DMS114 treated with DMSO at 0.1 percent for 48 hours (cell line): ENCODE results near the gene ACTL8.

Experiments
- DNase-seq: peaks from one replicate; lab custom pipeline; 2025; ENCODE audit not compliant: unreplicated experiment; lab: John Stamatoyannopoulos, UW

Gene ACTL8

GRCh38 chr1:17839641-17840196, 84.6 kb downstream of the ACTL8 start:
- DNase-seq = no peak

GRCh38 chr1:17841944-17842343, 86.8 kb downstream of the ACTL8 start:
- DNase-seq = no peak

- no peak for DNase-seq
Observed at GRCh38 chr1:17842686-17843085, 87.6 kb downstream of the ACTL8 start.

- no peak for DNase-seq
Observed at GRCh38 chr1:17844185-17844826, 89.2 kb downstream of the ACTL8 start.

GRCh38 chr1:17845583-17845982, 90.5 kb downstream of the ACTL8 start:
- DNase-seq = no peak

- no peak for DNase-seq
Observed at GRCh38 chr1:17846341-17846740, 91.2 kb downstream of the ACTL8 start.

- no peak for DNase-seq
Observed at GRCh38 chr1:17847111-17847510, 92.0 kb downstream of the ACTL8 start.

- DNase-seq = no peak
Observed at GRCh38 chr1:17849216-17849615, 94.1 kb downstream of the ACTL8 start.

- DNase-seq = no peak
Observed at GRCh38 chr1:17851056-17851455, 95.9 kb downstream of the ACTL8 start.

GRCh38 chr1:17852383-17852782, 97.2 kb downstream of the ACTL8 start:
- DNase-seq = no peak

GRCh38 chr1:17853241-17853935, 98.3 kb downstream of the ACTL8 start:
- DNase-seq = no peak

GRCh38 chr1:17856496-17857108, 101.5 kb downstream of the ACTL8 start:
- DNase-seq = no peak

- DNase-seq = no peak
Observed at GRCh38 chr1:17857109-17857499, 102.0 kb downstream of the ACTL8 start.

GRCh38 chr1:17857996-17858395, 102.9 kb downstream of the ACTL8 start:
- DNase-seq = no peak

GRCh38 chr1:17860812-17861211, 105.7 kb downstream of the ACTL8 start:
- DNase-seq = no peak

- no peak for DNase-seq
Observed at GRCh38 chr1:17861685-17862084, 106.6 kb downstream of the ACTL8 start.

GRCh38 chr1:17862121-17862520, 107.0 kb downstream of the ACTL8 start:
- DNase-seq = no peak

GRCh38 chr1:17865912-17866739, 111.0 kb downstream of the ACTL8 start:
- DNase-seq = no peak

GRCh38 chr1:17866740-17867029, 111.6 kb downstream of the ACTL8 start:
- no peak for DNase-seq

- no peak for DNase-seq
Observed at GRCh38 chr1:17867470-17867869, 112.3 kb downstream of the ACTL8 start.

GRCh38 chr1:17869815-17870214, 114.7 kb downstream of the ACTL8 start:
- DNase-seq = no peak
